GM23248 (cell line): ENCODE results near the gene FARP1.

Experiments
- EZH2 ChIP-seq: fragments of 200-600 bp; sonication (generic); IDR thresholded peaks from 2 replicates; pipeline ENCODE4 v1.6.1; 2018; ENCODE audit warnings: antibody characterized with exemption, mild to moderate bottlenecking; ENCODE audit not compliant: insufficient read depth, poor library complexity, severe bottlenecking
- EZH2phosphoT487 ChIP-seq: fragments of 200-600 bp; sonication (generic); IDR thresholded peaks from 2 replicates; pipeline ENCODE4 v1.6.1; 2018; ENCODE audit warnings: antibody characterized with exemption, moderate library complexity, mild to moderate bottlenecking, low read depth; ENCODE audit not compliant: insufficient read depth

DNA sequence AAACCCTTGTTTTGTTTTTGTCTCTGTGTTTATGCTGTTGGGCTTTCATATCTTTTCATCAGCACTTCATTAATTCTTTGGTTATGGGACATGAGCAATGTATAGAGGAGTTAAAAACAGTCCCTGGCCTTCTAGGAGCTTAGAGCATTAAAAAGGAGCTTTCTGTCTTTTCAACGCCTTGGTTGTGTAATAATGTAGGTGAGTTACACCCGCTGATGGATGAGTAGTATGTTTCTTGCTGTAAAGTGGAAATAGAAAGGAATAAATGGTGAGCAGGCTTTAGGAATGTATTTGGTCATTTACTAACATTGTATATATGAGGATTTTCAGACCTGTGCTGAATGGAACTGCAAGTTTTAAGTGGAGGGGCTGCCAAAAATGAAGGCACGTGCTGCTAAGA is 155.7 kb downstream of the FARP1 start:
- no peak for TF ChIP-seq EZH2
- TF ChIP-seq EZH2phosphoT487, result no peak
